NCI-H69 (cell line): ENCODE measurements around the gene RARS2.
"Not testable (repeated sequence)": the region's sequence is repeated elsewhere in the genome, so short reads cannot be mapped to it uniquely, and the experiment has no call there.

Source experiments
- DNase-seq: peaks from one replicate; lab custom pipeline; 2025; lab: John Stamatoyannopoulos, UW

Gene RARS2, protein sequence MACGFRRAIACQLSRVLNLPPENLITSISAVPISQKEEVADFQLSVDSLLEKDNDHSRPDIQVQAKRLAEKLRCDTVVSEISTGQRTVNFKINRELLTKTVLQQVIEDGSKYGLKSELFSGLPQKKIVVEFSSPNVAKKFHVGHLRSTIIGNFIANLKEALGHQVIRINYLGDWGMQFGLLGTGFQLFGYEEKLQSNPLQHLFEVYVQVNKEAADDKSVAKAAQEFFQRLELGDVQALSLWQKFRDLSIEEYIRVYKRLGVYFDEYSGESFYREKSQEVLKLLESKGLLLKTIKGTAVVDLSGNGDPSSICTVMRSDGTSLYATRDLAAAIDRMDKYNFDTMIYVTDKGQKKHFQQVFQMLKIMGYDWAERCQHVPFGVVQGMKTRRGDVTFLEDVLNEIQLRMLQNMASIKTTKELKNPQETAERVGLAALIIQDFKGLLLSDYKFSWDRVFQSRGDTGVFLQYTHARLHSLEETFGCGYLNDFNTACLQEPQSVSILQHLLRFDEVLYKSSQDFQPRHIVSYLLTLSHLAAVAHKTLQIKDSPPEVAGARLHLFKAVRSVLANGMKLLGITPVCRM

DNA sequence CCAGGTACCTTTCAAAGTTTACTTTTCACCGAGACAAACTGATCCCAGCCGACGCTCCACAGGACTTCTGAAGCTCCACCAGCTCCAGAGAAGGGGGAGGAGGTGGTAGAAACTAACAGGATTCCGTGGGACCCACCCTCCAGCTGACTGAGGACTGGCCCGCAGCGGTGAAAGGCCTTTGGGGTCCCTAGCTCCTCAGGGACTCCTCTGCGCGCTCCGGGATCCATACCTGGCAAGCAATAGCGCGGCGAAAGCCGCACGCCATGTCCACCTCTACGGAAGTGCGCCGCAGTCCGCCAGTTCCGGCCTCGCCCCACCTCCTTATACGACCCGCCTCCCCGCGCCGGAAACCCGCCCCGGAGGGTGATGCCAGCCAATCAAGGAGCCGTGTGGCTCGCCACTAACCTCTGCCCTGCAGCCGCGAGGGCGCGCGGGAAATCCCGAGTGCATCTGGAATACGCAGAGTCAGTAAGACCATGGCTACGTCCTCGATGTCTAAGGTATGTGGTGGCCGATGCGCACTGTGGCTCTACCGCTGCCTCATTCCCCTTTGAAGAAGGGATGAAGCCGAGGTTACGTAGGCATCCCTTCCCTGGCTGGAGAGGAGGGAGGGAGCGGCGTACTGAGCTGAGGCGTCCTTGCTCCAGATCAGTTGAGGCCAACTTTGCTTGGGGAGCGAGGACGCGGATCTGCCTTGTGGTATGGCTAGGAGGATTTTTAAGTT lies at the start of gene RARS2, which contains the start of gene ORC3:
TSS of gene RARS2 (minus strand) at position 295 of the 724 bp plus-strand sequence. CDS start at position 265, 30 bp downstream.
TSS of gene ORC3 (plus strand) at position 443 of the 724 bp plus-strand sequence. CDS start at position 477, 34 bp downstream.
- DNase-seq, result peak; percentile 98

DNA sequence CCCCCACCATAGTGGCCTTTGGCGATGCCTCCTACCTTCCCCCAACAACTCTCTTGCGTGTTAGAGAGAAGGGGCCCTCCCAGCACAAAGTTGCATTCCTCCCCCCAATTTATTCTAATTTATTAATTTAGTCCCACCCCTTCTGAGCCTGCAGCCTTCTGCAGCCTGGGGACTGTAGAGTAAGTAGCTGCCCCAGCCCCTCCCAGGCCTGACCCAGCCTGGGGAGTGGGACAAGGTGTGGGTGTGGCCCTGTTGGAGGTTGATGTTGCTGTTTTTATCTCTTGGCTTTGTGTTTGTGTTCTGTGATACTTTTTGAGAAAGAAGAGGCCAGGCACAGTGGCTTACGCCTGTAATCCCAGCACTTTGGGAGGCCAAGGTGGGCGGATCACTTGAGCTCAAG lies 49.6 kb upstream of the RARS2 start:
- DNase-seq, result no peak

DNA sequence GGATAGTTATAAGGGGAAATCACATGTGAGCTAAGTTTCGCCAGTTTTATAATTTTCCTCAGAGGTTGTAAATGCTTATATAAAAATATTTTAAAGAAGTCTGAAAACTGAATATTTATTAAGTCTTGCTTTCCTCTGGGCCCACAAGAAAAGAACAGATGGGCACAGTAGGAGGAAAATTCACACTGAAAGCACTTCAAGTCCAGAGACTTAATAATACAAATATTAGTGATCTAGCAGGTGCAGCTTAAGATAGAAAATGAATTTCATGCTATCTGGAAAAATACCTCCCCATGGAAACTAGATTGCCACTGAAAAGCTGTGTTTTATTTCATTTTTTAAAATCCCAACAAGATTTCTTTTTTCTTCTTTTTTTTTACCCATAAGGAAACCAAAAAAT lies 47.3 kb upstream of the RARS2 start:
- no peak for DNase-seq

DNA sequence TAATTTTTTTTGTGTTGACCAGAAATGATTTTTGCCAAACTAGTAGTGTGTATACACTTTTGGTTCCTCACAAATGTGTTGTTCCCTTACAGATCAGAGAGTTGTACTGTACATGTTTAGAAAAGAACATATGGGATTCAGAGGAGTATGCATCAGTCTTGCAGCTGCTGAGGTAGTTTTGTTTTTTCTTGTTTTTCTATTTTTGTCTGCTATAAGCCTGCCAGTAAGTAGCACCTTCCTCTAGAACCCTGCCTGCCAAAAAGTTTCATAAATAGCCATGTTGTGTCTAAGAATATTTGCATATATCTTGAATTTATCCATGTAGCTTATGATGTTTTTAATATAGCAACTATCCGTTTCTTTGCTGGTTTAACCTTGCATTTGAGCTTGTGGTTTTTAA lies 46.5 kb upstream of the RARS2 start:
- no peak for DNase-seq

DNA sequence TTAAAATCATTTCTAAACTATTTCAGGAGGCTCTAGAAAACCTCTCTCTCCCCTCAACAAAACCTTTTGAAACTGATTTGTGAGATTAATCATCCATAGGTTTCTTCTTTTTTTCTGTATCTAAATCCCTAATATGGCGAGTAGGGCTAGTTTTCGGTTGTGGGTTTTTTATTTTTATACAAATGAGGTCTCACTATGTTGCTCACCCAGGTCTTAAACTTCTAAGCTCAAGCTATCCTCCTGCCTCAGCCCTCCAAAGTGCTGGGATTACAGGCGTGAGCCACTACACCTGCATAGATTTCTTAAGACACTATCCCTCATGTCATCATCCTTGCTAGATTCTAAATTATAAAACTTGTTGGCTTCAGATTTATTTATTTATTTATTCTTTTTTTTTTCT lies 44.1 kb upstream of the RARS2 start:
- DNase-seq, result no peak

DNA sequence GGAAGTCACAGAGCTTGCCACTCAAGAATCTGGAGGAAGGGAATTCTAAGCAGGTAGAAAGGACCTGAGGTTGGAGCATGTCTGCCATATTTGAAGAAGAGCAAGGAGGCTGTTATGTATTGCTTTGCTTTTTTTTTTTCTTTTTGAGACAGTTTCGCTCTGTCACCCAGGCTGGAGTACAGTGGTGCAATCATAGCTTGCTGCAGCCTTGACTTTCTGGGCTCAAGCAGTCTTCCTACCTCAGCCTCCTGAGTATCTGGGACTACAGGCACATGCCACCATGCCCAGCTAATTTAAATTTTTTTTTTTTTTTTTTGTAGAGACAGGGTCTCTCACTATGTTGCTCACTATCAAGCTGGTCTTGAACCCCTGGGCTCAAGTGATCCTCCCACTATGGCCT lies 41.0 kb upstream of the RARS2 start:
- no peak for DNase-seq

DNA sequence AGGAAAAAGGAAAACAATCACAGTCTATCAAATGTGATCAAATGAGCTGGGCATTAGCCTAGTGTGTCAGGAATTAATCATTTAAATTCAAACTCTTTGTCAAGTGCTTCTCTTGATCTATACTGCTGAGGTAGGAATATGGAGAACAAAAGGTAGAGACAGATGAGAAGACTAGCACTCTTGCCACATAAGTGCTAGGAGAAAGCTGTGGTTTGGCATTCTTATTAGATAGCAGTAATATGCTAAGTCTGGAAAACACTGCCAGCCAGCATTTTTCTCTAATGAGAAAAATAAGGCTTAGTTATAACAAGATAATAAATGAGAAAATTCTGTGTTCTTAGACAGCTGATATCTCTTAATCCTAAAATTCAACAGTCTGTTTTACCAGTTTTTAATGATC lies 39.1 kb upstream of the RARS2 start:
- DNase-seq, result no peak

DNA sequence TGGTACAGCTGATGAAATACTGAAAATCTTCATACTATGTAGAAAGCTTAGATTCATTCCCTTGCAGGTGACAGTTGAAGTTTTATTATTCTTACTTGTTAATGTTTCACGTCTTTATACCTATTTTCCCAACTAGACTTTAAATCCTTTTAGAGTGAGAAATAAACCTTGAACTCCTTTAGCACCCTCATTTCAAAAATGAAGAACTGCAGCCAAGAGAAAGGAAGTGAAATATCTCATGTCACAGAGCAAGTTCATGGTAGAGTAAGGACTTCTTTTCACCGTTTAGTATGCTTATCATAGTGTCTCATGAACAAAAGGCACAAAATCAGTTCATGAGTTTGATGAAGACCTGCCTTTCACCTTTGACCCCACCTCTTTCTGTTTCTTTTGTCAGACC lies 38.6 kb upstream of the RARS2 start:
- no peak for DNase-seq

DNA sequence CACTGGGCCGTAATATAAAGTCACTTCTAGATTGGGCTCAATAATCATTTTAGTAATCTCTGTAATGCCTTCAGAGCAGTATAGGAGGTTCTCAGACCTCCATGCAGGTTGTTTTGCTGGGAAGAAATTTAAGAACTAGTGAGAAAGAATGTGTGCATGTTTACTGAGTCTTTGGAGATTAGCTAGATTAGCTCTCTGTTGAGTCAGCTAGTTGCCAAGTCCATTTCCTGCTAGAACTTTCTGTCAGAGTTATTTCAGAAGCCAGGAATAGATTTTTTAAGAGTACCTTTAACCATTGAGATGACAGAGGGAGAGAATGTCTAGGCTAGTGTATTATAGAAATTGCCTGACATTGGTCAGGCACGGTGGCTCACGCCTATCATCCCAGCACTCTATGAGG lies 33.5 kb upstream of the RARS2 start:
- DNase-seq, result no peak

DNA sequence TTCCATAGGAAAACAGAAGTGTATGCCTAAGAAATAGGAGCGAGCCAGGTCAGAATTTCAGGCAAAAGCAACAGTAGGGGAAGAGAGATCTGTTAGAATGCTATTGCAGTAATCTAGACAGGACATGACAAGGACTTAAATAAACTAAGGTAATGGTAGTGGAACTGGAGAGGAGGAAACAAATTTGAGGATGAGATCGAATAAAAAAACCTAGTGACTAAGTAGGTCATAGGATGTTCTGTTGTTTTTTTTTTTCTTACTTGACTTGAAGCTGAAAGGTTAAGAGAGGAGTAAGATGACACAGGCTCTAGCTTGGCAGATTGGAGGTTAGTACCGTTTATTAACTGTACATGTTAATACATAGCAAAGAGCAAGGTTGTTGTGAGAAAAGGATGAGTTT lies 28.7 kb upstream of the RARS2 start:
- no peak for DNase-seq

DNA sequence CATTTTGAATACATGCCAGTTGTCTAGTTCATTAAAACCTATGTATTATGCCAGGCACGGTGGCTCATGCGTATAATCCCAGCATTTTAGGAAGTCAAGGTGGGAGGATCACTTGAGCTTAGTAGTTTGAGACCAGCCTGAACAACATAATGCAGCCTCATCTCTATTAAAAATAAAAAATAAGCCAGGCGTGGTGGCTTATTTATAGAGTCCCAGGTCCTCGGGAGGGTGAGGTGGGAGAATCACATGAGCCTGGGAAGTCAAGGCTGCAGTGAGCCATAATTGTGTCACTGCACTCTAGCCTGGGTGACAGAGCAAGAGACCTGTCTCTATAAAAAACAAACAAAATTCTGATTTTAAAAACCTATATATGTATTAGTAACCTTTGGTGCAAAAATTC lies 27.6 kb upstream of the RARS2 start:
- DNase-seq, result no peak

DNA sequence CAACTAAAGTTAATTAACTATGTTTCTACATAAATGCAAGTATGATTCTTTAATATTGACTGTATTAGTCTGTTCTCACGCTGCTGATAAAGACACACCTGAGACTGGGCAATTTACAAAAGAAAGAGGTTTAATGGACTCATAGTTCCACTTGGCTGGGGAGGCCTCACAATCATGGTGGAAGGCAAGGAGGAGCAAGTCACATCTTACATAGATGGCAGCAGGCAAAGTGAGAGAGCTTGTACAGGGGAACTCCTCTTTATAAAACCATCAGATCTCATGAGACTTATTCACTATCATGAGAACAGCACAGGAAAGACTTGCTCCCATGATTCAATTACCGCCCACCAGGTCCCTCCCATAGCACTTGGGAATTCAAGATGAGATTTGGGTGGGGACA lies 23.2 kb upstream of the RARS2 start:
- not testable (repeated sequence) for DNase-seq

DNA sequence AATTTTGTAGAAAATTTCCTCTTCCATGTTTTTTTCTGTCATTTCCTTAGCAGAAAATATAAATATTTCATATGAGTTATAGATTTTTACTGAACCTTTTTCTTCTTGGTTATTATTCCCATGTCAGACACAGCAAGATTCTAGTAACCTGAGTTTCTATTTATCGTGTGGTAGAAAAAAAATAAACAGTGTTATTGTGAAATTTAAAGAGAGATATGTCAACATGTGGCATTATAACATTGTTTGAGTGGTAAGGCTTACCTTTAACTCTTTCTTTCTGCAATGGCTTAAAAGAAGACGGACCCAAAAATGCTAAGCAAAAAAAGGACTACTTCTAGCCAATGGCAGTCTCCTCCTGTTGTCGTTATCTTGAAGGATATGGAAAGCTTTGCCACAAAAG lies 19.0 kb upstream of the RARS2 start:
- no peak for DNase-seq

DNA sequence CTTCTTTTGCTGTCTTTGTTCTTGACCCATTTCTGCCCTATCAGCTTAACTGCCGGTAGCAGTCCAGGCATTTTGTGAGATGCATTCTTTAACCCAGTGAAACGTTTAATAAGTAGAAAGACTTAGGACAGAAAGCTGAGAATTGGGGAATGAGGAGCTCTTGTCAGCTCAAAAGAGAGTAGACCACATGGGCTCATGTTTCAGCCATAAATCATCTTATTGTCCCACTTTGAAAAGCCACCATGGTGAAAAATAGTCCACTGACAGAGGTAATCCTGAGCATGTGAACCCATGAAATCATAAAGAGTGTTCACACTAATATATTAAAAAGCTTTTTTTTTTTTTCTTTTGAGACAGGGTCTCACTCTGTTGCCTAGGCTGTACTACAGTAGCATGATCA lies 16.4 kb upstream of the RARS2 start:
- no peak for DNase-seq

DNA sequence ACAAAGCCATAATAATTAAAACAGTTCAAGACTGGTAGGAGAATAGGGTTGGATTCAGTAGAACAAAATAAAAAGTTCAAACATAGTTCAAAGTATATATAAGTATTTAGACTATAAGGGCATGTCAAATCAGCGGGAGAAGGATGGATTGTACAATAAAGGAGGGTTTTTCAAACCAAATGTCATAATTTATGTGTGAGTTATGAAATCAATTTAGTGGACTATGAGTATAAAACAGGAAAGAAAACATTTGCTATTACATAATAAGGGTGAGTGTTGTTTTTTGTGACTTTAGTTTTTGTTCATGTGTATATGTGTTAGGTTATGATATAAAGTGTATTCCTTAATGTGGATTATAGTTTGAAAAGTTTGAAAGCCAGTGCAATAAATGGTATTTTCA lies 10.8 kb upstream of the RARS2 start:
- no peak for DNase-seq

DNA sequence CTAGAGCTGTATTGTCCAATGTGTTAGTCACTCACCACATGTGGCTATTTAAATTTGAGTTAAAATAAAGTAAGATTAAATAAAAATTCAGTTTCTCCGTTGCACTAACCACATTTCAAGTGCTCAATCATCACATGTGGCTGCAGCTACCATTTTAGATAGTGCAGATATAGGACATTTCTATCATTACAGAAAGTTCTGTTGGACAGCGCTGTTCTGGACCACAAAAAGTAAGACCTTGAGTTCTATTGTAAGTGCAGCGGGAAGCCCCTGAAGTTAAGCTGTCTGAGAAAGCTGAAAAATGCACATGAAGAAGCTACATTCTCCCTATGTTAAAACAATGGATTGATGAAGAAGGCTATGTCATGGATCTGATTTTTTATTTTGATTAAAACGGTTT lies 1.2 kb upstream of the RARS2 start:
- no peak for DNase-seq

DNA sequence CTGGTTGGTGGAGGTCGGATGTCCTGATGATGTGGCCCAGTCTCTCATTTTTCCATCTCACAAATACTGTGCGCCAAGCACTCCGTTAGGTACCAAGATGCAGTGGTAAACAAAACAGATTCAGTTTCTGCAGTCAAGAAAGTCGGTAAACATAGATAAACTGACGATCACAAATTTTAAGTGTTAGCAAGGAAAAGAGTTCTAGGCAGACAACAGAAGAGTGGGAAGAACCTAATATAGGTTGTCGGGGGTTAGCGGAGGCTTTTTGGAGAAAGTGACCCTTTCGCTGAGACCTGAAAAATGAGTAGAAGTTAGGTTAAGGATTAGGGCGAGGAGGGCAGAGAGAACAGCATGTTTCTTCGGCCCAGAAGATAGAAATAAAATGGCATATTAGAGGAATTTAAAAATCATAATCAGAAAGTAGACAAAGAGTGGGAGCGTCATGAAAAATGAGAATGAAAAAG lies 662 bp upstream of the RARS2 start:
- DNase-seq, result no peak

DNA sequence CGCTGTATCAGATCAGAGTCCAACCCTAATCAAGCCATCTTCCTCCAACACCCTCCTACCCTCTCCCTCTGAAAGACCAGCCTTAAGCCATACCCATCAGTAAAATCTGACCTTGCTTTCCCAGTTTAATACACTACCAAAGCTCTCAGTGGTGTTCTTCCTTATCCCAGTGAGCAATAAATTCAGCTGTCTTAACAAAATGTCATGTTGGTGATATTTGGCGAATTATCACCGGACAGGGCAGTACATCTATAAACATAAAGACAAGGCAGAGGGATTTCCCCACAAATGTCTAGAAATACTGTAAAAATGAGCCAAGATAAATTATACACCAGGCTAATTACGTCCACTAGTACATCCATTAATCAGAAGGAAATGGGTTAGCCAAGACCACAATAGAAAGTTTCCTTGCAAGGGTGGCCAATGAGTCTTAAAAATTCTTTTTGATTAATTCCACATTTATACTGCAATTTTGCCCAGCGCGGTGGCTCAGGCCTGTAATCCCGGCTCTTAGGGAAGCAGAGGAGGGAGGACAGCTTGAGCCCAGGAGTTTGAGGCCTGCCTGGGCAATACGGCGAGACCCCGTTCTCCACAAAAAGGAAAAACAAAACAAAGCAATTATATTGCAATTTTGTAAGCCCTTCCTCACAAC lies 905 bp downstream of the RARS2 start:
- peak; percentile 24 for DNase-seq

DNA sequence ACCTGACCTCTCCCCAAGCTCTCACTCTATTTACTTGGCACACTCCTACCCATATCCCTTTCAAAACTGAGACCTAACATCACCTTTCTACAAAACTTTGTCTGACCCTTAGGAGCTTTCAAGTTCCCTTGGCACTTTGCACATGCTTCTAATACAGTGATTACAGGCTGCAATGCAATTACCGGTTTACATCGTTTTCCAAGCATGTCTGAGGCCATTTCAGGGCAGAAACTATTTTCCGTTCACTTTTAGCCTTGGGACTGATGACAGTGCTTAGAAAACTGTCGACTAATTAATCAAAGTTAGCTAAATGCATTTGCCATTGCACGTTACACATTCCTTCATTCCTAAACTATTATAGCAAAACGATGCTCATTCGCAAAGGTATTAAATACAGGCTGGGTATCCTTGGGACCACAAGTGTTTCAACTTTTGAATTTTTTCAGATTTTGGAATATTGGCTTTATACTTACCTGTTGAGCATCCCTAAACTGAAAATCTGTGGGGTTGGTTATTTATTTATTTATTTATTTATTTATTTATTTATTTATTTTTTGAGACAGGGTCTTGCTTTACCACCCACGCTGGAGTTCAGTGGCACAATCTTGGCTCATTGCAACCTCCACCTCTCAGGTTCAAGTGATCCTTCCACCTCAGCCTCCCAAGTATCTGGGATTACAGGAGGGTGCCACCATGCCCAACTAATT lies 3.3 kb downstream of the RARS2 start:
- DNase-seq, result no peak

DNA sequence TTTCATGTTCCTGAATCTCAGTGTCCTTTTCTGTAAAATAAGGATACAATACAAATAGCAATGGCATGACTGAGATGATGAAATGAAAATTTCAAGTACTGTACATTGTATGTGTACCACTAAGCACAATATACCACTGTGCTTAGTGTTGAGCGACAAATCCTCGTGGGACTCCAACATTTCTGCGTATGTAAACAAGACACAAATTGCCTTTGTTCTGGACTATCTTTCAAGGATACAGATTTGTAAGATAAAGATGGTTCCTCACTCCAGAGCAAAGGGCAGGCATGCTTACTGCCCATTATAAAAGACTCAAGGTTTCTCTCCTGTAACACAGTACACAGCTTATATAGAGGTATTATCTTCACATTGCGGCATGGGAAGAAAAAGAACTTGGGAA lies 6.0 kb downstream of the RARS2 start:
- no peak for DNase-seq

DNA sequence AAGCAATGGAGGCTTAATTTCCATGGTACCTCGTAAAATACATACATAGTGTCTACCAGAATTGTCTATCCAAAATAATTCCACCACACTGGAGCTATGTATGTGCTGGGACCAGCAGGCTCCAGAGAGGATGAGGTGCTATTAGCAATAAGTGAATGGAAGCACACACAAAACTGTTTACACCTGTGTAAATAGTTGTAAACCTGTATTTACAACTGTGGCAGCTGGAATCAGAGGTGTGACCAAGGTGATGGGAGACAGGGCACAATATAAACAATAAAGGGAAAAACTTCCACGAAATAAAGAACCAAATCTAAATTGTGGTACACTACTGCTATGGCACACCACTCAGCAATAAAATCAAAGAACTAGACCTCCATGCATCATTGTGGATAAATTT lies 14.4 kb downstream of the RARS2 start:
- DNase-seq, result peak; percentile 64
